Mucosa of gallbladder (tissue), 1 donor: ENCODE measurements around the gene KCNQ1OT1. TPM values are rescaled to one million over a fixed set of nuclear protein-coding genes. Genes with fewer than 3 reads are reported as not detected.

Experiments
- DNase-seq: peaks from one replicate; pipeline ENCODE4 v3.0.0-alpha.2; 2020; ENCODE audit warnings: low spot score
- total RNA-seq: library from RNA; stranded (reverse); gene quantifications from one replicate; pipeline ENCODE4 v1.2.1, GENCODE V29; 2021
- donor health status: DM: no; HTN: no; CAD: no.

KCNQ1OT1 gene
- total RNA-seq, 1 donor from 2014 or later, result 2.2 TPM

DNA sequence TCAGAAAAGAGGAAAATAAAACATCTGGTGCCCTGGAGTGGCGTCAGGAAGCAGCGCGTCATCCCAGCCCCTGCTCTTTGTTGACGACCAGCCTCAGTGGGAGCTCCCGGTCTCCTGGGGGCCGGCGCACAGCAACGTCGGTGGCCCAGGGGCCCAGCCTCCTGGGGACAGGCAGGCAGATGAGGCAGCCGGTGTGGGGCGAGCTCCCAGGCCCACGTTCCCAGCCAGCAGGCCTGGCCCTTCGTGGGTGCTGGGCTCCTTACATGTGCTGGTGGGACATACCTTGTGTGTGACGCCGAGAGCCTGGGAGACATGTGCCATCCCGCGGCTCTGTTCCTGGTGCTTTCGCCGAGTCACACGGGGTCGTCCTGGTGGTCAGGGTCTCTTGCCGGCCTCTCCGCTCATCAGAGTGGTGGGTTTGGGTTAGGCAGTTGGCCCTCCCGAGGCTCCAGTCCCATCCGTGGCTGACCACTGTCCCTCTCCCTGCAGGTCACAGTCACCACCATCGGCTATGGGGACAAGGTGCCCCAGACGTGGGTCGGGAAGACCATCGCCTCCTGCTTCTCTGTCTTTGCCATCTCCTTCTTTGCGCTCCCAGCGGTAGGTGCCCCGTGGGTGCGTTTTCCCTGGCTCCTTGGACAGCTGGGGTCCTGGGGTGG, 116.7 kb downstream of the KCNQ1OT1 start:
- DNase-seq, result no peak

GRCh38 chr11:2582351-2582945, 117.3 kb downstream of the KCNQ1OT1 start:
- no peak for DNase-seq

DNA sequence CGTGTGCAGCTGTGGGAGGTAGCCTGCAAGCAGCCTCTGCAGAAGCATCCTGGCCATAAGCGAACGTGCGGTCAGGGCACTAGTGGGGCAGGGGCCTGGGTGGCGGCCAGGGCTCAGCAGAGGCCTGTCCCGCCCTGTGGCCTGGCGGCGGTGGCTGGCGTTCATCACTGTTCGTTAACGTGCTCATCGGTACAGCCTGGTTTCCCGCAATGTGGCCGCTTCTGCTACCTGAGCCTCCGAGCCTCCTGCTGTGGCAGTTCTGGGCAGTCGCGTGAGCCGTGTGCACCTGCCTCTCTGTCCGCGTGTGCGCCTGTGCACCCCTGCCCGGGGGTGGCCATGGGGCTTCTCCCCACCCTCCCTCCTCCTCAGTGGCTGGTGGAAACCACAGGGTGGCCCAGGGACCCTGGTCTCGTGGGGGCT, 117.9 kb downstream of the KCNQ1OT1 start:
- no peak for DNase-seq

- no peak for DNase-seq
Measured at GRCh38 chr11:2581151-2581930, 118.5 kb downstream of the KCNQ1OT1 start.

DNA sequence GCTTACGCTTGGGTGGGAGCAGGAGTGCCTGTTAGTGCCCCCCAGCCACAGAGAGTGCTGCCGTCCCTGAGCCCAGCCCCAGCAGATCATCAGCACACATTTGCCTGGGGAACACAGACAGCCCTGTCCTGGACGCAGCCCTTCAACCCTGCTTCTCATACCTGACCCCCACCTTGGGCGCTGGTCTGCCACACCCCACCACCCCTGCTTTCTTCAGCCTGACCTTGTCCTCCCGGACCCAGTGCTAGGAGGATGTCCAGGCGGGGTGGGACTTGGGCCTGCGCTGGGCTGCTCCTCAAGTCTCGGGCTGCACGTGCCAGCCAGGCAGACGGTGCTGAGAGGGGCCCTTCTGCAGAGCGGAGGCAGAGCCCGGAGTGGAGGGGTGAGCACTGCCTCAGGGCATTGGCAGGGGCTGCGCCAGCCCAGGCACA, 119.2 kb downstream of the KCNQ1OT1 start:
- DNase-seq, result no peak

DNA sequence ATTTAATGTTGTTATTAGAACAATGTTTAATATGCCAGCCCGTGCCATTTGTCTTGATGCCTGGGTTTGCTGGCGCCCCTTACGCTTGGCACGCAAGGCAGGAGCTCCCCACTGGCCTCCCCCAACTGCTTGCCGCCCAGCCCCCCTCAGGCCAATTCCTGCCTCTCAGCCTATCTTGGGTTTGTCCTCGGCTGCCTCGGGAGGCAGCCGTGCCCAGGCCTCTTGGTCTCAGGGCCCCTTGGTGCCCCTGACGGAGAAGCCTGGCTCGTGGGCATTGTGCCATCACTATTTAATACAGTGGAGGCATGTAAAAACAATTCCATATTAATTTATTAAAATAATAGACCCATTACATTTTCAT, 119.8 kb downstream of the KCNQ1OT1 start:
- DNase-seq, result no peak

DNA sequence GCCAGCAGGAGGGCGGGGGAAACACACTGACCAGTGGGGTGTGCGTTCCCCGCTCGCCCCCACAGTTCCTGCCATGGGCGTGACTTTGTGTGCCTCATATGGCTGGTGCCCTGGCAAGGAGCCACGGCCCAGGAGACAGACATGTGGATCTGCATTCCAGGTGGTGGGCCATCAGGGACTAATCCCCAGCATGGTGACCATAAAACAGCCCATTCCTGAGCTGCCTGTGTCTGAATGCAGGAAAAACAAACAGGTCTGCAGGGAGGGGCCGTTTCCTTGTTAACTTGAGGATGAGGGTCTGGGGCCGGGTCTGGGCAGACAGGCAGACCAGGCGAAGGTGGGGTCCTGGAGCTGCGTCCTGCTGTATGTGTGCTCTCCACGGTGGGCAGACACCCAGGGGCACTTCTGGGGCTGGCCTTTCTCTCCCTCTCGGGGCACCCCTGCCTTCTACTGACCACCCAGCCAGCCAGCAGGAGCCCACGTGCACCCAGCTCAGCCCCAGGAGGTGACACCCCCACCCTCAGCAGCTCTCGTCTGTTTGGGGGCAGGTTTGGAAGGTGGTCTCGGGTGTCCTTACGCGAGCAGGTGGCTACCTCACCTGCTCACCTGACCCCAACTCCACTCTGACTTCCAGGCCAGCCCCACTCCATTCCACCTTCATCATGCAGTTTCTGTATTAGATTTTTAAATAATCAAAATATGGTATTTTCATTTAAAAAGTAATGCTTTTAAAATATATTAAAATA, 120.3 kb downstream of the KCNQ1OT1 start:
- no peak for DNase-seq

- no peak for DNase-seq
Measured at GRCh38 chr11:2578929-2579270, 120.9 kb downstream of the KCNQ1OT1 start.

- DNase-seq, result no peak
Measured at GRCh38 chr11:2577991-2578928, 121.5 kb downstream of the KCNQ1OT1 start.

DNA sequence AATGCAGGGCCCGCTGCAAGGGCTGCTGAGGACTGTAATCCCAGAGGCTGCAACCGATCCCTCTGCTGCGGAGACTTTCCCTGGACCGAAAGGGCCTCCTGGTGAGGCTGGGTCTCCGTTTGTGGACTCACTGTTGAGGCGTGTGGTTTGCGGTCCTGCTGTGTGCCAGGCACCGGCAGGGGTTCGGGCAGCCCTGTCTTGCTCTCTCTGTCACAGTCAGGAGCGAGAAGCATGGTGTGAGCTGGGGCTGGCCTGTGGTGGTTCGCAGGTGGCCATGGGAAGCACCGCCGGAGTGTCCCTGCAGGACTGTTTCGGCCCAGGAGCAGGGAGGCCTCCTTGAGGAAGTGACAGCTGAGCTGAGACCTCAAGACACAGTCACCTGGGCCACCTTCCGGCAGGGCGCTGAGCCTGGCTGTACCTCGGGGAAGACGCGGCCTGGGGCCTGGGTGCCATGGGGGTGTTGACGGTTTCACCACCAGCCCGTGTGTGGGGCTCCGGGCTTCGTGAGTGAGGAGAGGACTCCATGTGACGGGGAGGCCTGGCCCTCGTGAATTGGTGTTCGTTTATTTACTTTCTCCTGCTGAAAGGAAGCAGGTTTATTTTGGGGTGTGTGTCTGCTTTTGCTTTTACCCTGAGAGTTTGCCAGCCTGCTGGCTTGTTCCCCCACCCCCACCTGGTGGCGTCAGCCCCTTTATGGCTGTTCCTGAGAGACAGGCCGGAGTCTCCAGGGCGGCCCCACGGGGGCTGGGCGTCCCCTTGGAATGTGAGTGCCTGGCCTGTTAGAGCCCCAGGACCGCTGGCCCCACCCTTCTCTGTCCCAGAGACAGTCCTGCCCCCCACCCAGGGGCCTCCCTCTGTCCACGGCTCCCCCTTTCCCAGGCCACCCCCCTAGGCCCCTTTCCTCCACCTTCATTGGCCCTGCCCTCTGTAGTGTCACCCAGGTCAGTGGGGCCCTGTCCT, 122.5 kb downstream of the KCNQ1OT1 start:
- no peak for DNase-seq

GRCh38 chr11:2576549-2576948, 123.2 kb downstream of the KCNQ1OT1 start:
- DNase-seq, result no peak

- DNase-seq, result no peak
Measured at GRCh38 chr11:2576111-2576510, 123.7 kb downstream of the KCNQ1OT1 start.

DNA sequence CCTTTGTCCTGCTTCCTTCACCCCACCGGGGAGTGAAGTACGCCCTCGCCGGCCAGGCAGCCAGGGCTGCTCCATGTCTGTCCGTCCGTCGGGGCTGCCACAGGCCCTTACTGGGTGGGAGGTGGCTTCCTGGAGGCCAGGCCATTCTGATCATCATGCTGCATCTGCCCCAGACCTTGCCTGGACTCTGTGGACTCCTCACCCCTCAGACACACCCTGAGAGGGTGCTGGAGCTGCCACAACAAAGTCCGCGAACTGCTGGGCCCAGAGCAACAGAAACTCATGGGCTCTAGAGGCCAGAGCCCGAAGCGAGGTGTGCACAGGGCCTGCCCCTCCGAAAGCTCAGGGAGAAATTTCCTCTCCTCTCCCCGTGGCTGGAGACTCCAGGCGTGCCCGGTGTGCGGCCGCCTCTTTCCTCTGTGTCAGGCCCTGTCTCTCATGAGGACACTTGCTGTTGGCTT, 124.2 kb downstream of the KCNQ1OT1 start:
- no peak for DNase-seq

DNA sequence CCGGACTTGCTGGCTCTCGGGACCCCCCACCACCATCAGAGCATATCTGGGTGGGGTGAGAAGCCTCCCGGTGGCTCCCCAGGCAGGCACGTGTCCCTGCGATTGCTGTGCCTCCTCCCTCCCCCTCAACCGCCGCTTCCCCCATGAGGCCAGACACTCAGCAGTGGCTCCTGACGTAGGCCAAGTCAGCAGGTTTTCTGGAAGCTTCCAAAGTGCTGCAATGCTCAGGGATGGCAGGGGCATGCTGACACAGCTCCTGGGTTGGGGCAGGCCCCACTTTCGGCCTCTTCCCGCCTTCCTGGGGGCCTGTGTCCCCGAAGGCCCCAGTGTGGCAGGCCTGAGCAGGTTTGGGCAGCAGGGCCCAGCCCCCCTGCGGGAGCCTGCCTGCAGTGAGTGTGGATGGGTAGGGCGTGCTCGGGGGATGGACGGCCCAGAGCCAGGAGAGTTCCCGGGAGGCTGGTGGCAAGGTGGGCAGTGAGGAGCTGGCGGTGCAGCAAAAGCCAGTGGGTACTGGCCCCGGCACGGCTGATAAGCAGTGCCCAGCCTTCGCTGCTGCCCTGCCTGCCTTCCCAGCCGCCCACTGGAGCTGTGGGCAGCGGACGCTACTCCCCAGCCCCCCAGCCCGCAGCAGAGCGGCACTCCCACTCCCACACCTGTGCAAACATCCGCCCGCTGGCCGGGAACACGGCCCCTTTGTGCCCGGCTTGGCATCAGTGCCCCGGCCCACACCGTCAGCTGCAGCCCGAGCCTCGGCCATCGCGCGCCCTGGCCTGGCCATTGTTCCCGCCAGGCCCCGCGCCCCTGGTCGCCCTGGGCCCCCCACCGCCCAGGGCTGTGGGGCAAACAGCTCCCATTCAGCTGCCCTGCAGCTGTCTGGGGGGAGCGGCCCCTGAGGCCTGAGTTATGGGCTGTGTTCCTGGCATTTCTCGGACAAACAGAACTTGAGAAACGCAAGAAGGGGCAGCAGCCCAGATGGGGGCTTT, 125.0 kb downstream of the KCNQ1OT1 start:
- DNase-seq, result no peak

DNA sequence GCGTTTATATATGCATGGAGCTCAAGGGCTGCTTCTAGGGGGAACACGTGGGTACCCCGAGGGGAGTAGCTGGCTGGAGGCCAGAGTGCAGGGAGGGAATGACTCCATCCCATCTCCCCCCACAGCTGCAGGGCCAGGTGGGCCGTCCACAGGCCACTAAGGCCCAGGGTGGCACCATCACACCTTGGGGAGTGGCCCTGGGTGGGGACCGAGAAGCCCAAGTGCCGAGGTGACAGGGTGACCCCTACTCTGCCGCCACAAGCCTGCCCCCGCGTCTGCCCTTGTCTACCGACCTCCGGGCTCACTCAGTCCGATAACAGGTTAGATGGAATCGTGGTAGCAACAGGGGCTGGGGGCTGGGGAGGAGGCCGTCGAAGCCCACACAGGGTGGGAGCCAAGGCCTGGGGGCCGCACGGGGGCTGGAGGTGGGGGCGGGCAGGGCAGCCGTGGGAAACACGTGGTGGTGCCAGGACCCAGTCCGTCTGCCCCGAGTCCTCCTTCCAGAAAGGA, 125.7 kb downstream of the KCNQ1OT1 start:
- DNase-seq, result no peak

DNA sequence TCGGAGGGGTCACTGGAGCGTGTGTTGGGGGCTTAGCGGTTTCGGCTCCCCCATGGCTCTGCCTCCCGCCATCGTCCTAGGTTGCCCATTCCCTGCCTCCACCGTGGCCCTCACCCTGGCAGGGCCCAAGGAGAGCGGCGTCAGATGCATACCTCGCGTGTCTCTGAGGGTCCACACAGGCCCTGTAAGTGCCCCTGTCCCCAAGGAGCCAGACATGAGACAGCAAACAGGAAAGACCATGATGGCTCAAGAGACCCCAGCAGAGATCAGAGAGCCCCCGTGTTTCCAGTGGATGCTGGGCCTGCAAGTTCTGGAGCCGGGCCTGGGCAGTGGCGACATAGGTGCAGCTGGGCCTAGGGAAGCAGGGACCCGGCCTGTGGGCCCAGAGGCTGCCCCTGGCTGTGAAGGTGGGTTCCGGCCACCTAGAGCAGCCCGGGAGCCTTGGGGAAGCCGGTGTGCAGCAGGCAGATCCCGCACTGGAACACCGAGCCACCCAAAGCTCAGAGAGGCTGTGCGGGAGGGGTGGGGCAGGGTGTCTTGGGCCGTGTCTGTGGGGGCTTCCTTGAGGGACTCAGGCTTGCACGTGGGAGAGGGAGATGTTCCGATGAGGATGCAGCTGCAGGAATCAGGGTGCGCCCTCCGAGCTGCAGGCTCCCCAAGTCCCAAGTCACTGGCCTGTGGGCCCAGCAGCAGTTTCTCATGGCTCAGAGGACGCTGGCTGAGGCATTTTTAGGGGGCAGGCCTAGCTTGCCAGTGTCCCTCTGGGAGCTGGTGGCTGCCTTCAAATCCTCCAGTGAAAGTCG, 126.4 kb downstream of the KCNQ1OT1 start:
- DNase-seq, result no peak

DNA sequence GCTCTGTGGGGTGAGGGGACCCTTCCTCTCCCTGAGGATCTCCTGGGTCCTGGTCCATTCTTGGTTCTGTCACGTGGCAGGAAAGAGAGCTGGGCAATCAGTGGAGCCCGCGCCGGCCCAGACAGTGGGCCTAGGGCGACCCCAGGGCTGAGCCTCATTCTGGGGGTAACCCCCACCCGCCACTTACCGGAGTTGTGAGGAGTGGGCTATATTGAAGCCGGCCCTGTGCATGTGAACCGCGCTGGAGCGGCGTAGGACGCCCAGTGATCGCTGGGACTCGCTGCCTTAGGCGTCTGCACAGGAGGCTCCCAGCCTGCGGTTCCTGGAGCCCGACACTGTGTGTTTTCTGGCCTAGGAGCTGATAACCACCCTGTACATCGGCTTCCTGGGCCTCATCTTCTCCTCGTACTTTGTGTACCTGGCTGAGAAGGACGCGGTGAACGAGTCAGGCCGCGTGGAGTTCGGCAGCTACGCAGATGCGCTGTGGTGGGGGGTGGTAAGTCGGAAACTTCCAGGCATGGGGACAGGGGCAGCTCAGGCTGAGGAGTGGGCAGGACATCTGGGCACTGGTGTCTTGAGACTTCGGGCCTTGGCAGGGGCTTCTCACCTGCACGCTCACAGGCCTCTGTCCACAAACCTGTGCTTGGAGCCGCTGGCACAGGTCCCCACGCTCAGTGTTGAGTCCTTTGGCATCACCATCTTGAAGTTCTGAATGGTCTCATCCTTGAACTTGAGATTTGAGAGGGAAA, 127.1 kb downstream of the KCNQ1OT1 start:
- DNase-seq, result no peak
